H1 (cell line): ENCODE data around the gene MYO1G. TPM values are rescaled to one million over a fixed set of nuclear protein-coding genes. Genes with fewer than 3 reads are reported as not detected.
A peak's percentile ranks its signal among the peaks of the same experiment; 100 is the strongest.

ENCODE experiments used
- CTCF ChIA-PET: fragments of 300-600 bp; sonication (Branson Sonifier 250); formaldehyde crosslinking; loops from one replicate; lab custom pipeline; 2021; ENCODE audit not compliant: partially characterized antibody; lab: Charles Lee
- POLR2A ChIA-PET: fragments of 300-600 bp; sonication (Branson Sonifier 250); formaldehyde crosslinking; loops from one replicate; lab custom pipeline; 2021; ENCODE audit warnings: inconsistent platforms; ENCODE audit not compliant: partially characterized antibody; lab: Charles Lee
- DNase-seq, 2 experiments: peaks; one replicate each; pipeline versions ENCODE4 v3.0.0 to v3.0.0-alpha.2; 2010 to 2022; ENCODE audit warnings: low spot score in 2 of 2, low read depth in 1 of 2, mixed read lengths in 1 of 2
- FAIRE-seq: peaks from 2 replicates; lab custom pipeline; 2011; peaks lifted over from hg19 to GRCh38; lab: Jason Lieb, UNC
- H2AFZ ChIP-seq: 2 replicates; pipeline ENCODE4 v1.8.1; 2012; ENCODE audit warnings: low read length, inconsistent platforms
- H2AK5ac ChIP-seq: 2 replicates; pipeline ENCODE4 v1.6.1; 2013; ENCODE audit warnings: low read depth, low read length
- H2BK120ac ChIP-seq: replicated peaks from 2 replicates; pipeline ENCODE3; 2013; ENCODE audit warnings: low read depth, low read length, inconsistent platforms
- H2BK12ac ChIP-seq: 2 replicates; pipeline ENCODE4 v1.6.1; 2013; ENCODE audit warnings: low read depth, low read length
- H2BK15ac ChIP-seq: 2 replicates; pipeline ENCODE4 v1.6.1; 2013; ENCODE audit warnings: low read length
- H2BK20ac ChIP-seq: 2 replicates; pipeline ENCODE4 v1.6.1; 2013; ENCODE audit warnings: low read length
- H2BK5ac ChIP-seq: 2 replicates; pipeline ENCODE4 v1.6.1; 2013; ENCODE audit warnings: low read depth, low read length
- H3K14ac ChIP-seq: 2 replicates; pipeline ENCODE4 v1.6.1; 2013; ENCODE audit warnings: inconsistent platforms; ENCODE audit not compliant: insufficient read length
- H3K18ac ChIP-seq: 2 replicates; pipeline ENCODE4 v1.6.1; 2013; ENCODE audit warnings: low read length; ENCODE audit errors: extremely low read depth
- H3K23ac ChIP-seq: 2 replicates; pipeline ENCODE4 v1.6.1; 2013; ENCODE audit warnings: inconsistent platforms; ENCODE audit not compliant: insufficient read length
- H3K23me2 ChIP-seq: 2 replicates; pipeline ENCODE4 v1.6.1; 2013; ENCODE audit warnings: low read depth, low read length
- H3K27ac ChIP-seq: 2 replicates; pipeline ENCODE4 v1.6.1; 2011; ENCODE audit warnings: low read depth, low read length, inconsistent platforms
- H3K27me3 ChIP-seq, 4 experiments: replicated peaks in 1 of 4; 1 replicate in 1 of 4; 2 replicates in 3 of 4; pipeline versions ENCODE4 v1.6.1 to v1.8.1; 2011 to 2013; ENCODE audit warnings: low read length in 3 of 4, mild to moderate bottlenecking in 3 of 4, inconsistent platforms in 2 of 4, mixed read lengths in 2 of 4, moderate library complexity in 1 of 4; ENCODE audit not compliant: control insufficient read depth in 3 of 4, insufficient read depth in 3 of 4; ENCODE audit errors: extremely low read depth in 1 of 4
- H3K36me3 ChIP-seq, 4 experiments: 2 replicates each; pipeline versions ENCODE4 v1.6.1 to v1.8.1; 2011 to 2013; ENCODE audit warnings: mild to moderate bottlenecking in 4 of 4, low read length in 3 of 4, moderate library complexity in 2 of 4, control low read depth in 1 of 4, inconsistent platforms in 1 of 4; ENCODE audit not compliant: insufficient read depth in 4 of 4, control insufficient read depth in 2 of 4
- H3K4ac ChIP-seq: replicated peaks from 2 replicates; pipeline ENCODE3; 2013; ENCODE audit warnings: low read length, low read depth, mixed read lengths, inconsistent platforms; ENCODE audit not compliant: insufficient read length
- H3K4me1 ChIP-seq, 4 experiments: replicated peaks in 1 of 4; 1 replicate in 1 of 4; 2 replicates in 3 of 4; pipeline versions ENCODE4 v1.6.1 to v1.8.1; 2011 to 2013; ENCODE audit warnings: low read length in 3 of 4, inconsistent platforms in 2 of 4, mixed read lengths in 1 of 4; ENCODE audit not compliant: insufficient read depth in 4 of 4, control insufficient read depth in 3 of 4
- H3K4me2 ChIP-seq, 2 experiments: 2 replicates each; pipeline versions ENCODE4 v1.6.1 to v1.8.1; 2011 to 2013; ENCODE audit warnings: low read depth in 2 of 2, low read length in 2 of 2, control low read depth in 1 of 2, inconsistent platforms in 1 of 2, mild to moderate bottlenecking in 1 of 2; ENCODE audit not compliant: insufficient read depth in 1 of 2
- H3K4me3 ChIP-seq, 4 experiments: fragments of 200-600, 300-600 bp in 1 of 4; sonication (generic), shearing (Covaris generic), sonication (Bioruptor Twin) in 1 of 4; 2 replicates each; pipeline versions ENCODE4 v1.5.1 to v1.8.1; 2011 to 2016; ENCODE audit warnings: low read length in 4 of 4, low read depth in 3 of 4, control low read depth in 2 of 4, inconsistent platforms in 2 of 4, mild to moderate bottlenecking in 2 of 4, mixed read lengths in 1 of 4, moderate library complexity in 1 of 4; ENCODE audit not compliant: insufficient read depth in 2 of 4; ENCODE audit errors: extremely low read depth in 1 of 4
- H3K56ac ChIP-seq: replicated peaks from 2 replicates; pipeline ENCODE3; 2013; ENCODE audit warnings: low read depth, mild to moderate bottlenecking, mixed read lengths, low read length, inconsistent platforms; ENCODE audit not compliant: insufficient read length
- H3K79me1 ChIP-seq: 2 replicates; pipeline ENCODE4 v1.6.1; 2013; ENCODE audit warnings: low read depth, low read length, control low read depth
- H3K79me2 ChIP-seq, 2 experiments: 2 replicates each; pipeline versions ENCODE4 v1.6.1 to v1.8.1; 2012 to 2013; ENCODE audit warnings: low read length in 2 of 2, mild to moderate bottlenecking in 2 of 2, inconsistent platforms in 1 of 2; ENCODE audit not compliant: insufficient read depth in 2 of 2, control insufficient read depth in 1 of 2
- H3K9ac ChIP-seq, 4 experiments: replicated peaks in 1 of 4; 1 replicate in 1 of 4; 2 replicates in 3 of 4; pipeline versions ENCODE4 v1.6.1 to v1.8.1; 2011 to 2013; ENCODE audit warnings: low read depth in 3 of 4, low read length in 3 of 4, control low read depth in 2 of 4, mild to moderate bottlenecking in 2 of 4, moderate library complexity in 2 of 4, inconsistent platforms in 1 of 4; ENCODE audit errors: extremely low read depth in 1 of 4
- H3K9me3 ChIP-seq, 2 experiments: 2 replicates each; pipeline versions ENCODE4 v1.6.1 to v1.8.1; 2012 to 2013; ENCODE audit warnings: mild to moderate bottlenecking in 2 of 2, moderate library complexity in 2 of 2, control low read depth in 1 of 2, inconsistent platforms in 1 of 2, low read depth in 1 of 2, low read length in 1 of 2, mixed read lengths in 1 of 2; ENCODE audit not compliant: insufficient read depth in 2 of 2
- H4K20me1 ChIP-seq, 2 experiments: replicated peaks in 1 of 2; 2 replicates each; pipeline versions ENCODE3 to v1.8.1; 2011 to 2013; ENCODE audit warnings: inconsistent platforms in 2 of 2, low read length in 2 of 2, mild to moderate bottlenecking in 1 of 2; ENCODE audit not compliant: insufficient read depth in 2 of 2, control insufficient read depth in 1 of 2
- H4K5ac ChIP-seq: 2 replicates; pipeline ENCODE4 v1.6.1; 2013; ENCODE audit warnings: low read length, low read depth, mixed read lengths, inconsistent platforms; ENCODE audit not compliant: insufficient read length
- H4K8ac ChIP-seq: 2 replicates; pipeline ENCODE4 v1.8.0; 2013; ENCODE audit warnings: mild to moderate bottlenecking, moderate library complexity, low read length, inconsistent platforms; ENCODE audit not compliant: insufficient read depth; ENCODE audit errors: extremely low read depth
- H4K91ac ChIP-seq: replicated peaks from 2 replicates; pipeline ENCODE3; 2013; ENCODE audit warnings: low read length, mixed read lengths, inconsistent platforms; ENCODE audit not compliant: insufficient read length
- HDAC6 ChIP-seq: IDR thresholded peaks from one replicate; pipeline ENCODE4 v1.7.1; 2012; ENCODE audit warnings: low read depth, mild to moderate bottlenecking, inconsistent platforms, low read length, moderate library complexity
- POLR2A ChIP-seq, 2 experiments: IDR thresholded peaks; 1 replicate in 1 of 2; 2 replicates in 1 of 2; pipeline ENCODE4 v1.6.1; 2011; ENCODE audit warnings: low read depth in 2 of 2, low read length in 2 of 2, mild to moderate bottlenecking in 2 of 2; ENCODE audit errors: control extremely low read depth in 1 of 2
- POLR2AphosphoS5 ChIP-seq: IDR thresholded peaks from 2 replicates; pipeline ENCODE4 v1.6.1; 2011; ENCODE audit warnings: low read depth, low read length
- TAF1 ChIP-seq: IDR thresholded peaks from 2 replicates; pipeline ENCODE4 v1.6.1; 2011; ENCODE audit warnings: mild to moderate bottlenecking, low read depth, low read length
- WGBS, 2 experiments: shearing (Covaris generic) in 1 of 2; methylation state at CpG; one replicate each; pipeline versions ENCODE4 v1.1.6 to v1.1.7; 2013 to 2015; ENCODE audit warnings: low lambda C conversion rate in 2 of 2, mixed read lengths in 2 of 2, inconsistent platforms in 1 of 2, low coverage in 1 of 2, missing lambda C conversion rate in 1 of 2; ENCODE audit not compliant: insufficient replicate concordance in 2 of 2, insufficient coverage in 1 of 2, insufficient read length in 1 of 2; ENCODE audit errors: extremely low coverage in 1 of 2, missing lambda C conversion rate in 1 of 2; 5-methylcytosine and 5-hydroxymethylcytosine counted together
- polyA plus RNA-seq, 7 experiments: library from polyadenylated mRNA; depleted of rRNA in 3 of 7; stranded (reverse) in 5 of 7; unstranded in 2 of 7; fragments of >200 nt in 5 of 7; fragments of 200-250 nt in 2 of 7; gene quantifications; 1 replicate in 5 of 7; 2 replicates in 1 of 7; 4 replicates in 1 of 7; pipeline versions ENCODE4 v1.2.1 to v1.2.3, GENCODE V29; 2011 to 2013; ENCODE audit warnings: missing spikeins in 2 of 7, mixed read lengths in 2 of 7
- total RNA-seq: library from RNA; stranded (reverse); fragmentation: NEBNext Ultra II Directional; extraction: Animal tissue kit (Norgen Biotek cat#: 25700); gene quantifications from 2 replicates; pipeline ENCODE4 v1.2.1, GENCODE V29; 2021

Gene MYO1G
- total and polyA plus RNA-seq, 2 of the 8 experiments (the other 6 are each of a cell fraction or from before 2014, with no cell fraction given): 0.08 to 0.19 TPM

DNA sequence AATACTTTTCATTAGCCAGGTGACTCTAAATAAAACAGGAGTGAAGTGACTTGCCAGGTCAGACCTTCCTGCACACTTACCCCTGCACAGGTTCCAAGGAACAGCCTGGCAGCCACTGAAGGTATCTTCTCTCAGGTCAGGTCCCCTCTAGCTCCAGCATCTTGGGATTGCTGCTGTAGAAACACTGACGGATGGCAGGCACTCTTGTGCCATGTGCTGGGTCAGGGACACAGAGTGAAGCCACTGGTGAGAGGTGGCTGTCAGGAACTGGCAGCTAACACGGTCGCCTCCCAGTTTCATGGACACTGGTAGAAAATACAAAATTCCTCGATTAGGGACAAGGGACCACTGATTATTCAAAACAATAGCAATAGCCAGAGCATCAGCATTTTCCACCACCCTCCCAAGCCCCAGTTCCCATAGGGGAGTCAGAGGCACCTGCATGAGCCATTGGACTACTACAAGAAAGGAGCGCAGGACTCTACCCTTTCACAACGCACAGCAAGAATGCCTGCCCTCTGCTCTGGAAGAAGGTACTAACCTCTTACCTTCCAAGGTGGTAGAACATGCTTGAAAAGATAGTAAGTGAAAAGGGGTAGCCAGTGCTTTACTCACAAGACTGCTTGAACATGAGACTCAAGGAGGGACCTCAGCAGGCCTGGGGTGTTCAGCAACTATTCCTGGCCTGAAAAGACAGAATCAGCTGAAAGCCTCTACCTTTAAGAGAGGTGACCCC, 5.1 kb upstream of the MYO1G start:
- Histone ChIP-seq H3K56ac (no peak overlapping the region), H3K27ac (no peak overlapping the region), H3K4ac (no peak overlapping the region), H4K8ac (no peak overlapping the region), H2BK120ac (no peak overlapping the region), H2BK15ac (no peak overlapping the region), H2BK20ac (no peak overlapping the region), H2AK5ac (no peak overlapping the region), H4K20me1 (peaks cover 8 to 18% of the 10 kb centered on the region in 2 experiments), H2BK12ac (no peak overlapping the region), H4K91ac (no peak overlapping the region), H3K79me2 (peaks cover 18 to 26% of the 10 kb centered on the region in 2 experiments), H3K23ac (no peak overlapping the region), H3K9ac (peak overlapping the region in 1 of 4 experiments; percentile 50; a peak in 1 of 7 replicates), H3K4me1 (peaks cover 0 to 7% (median 5%) of the 10 kb centered on the region in 4 experiments; a peak in 3 of 7 replicates), H3K36me3 (peaks cover 17 to 39% (median 33%) of the 10 kb centered on the region in 4 experiments), H4K5ac (no peak overlapping the region), H3K9me3 (no peaks in the 10 kb centered on the region), H3K18ac (no peak overlapping the region), H3K4me2 (peak overlapping the region; percentile 88 to 98), H3K79me1 (no peaks in the 10 kb centered on the region), H2BK5ac (no peak overlapping the region), H3K23me2 (peaks cover 9% of the 10 kb centered on the region; the same call in 1 of the 2 replicates), H3K14ac (no peak overlapping the region), H3K27me3 (no peaks in the 10 kb centered on the region), H2AFZ (no peak overlapping the region), H3K4me3 (peak overlapping the region in 3 of 4 experiments; percentile 12 to 96 (median 89); a peak in 4 of 8 replicates)
- CTCF ChIA-PET: interaction anchor here (0.6 to 5.4 kb wide), 2 partner anchors 11 to 185 kb away, joined by 3 to 43 read pairs; no protein-coding TSS in a partner anchor
- WGBS, 2 experiments: 98% methylated on average over 6 of the region's 6 CpGs; no CpG with 5 or more reads in 1 of the 2 experiments
- POLR2A ChIA-PET: interaction anchor here (0.8 to 13.3 kb wide), 17 partner anchors 9 to 410 kb away, joined by 3 to 327 read pairs (median 4); partner anchors contain the start of genes CCM2, DDX56, H2AZ2 and TBRG4
- no peak for DNase-seq
- no peak for FAIRE-seq
- TF ChIP-seq POLR2AphosphoS5 (peak; percentile 69; the same call in 1 of the 2 replicates), HDAC6 (no peak), TAF1 (no peak), POLR2A (IDR thresholded peaks at IDR 0.05; ENCODE audit: control extremely low read depth in 1 of 2, low read depth in 2 of 2, low read length in 2 of 2) (peak in 1 of 2 experiments; percentile 55; a peak in 2 of 3 replicates)
